EH (cell line): Measurements from ENCODE around the gene PRDM15.

ENCODE experiments used
- DNase-seq: peaks from one replicate; pipeline ENCODE4 v3.0.0-alpha.2; 2015; ENCODE audit warnings: low read depth

PRDM15 gene

DNA sequence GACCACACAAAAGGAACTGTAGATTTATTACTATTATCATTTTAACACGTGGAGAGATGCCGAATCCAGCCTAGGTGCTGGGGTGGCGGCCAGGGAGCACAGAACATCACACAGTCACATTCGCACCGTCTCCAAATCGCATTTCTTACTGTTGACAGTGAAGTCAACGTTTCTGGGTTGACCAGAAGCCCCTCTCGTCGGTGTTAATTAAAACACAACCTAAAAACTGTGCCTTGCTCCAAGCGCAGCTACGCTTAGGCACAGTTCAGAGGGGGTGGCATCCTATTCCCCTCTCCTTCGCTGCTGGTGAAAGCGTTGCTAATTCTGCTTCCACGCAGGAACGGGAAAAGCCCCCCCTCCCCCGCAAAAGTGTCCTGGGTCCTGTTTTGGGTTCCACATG lies 116.4 kb downstream of the PRDM15 start:
- no peak for DNase-seq

DNA sequence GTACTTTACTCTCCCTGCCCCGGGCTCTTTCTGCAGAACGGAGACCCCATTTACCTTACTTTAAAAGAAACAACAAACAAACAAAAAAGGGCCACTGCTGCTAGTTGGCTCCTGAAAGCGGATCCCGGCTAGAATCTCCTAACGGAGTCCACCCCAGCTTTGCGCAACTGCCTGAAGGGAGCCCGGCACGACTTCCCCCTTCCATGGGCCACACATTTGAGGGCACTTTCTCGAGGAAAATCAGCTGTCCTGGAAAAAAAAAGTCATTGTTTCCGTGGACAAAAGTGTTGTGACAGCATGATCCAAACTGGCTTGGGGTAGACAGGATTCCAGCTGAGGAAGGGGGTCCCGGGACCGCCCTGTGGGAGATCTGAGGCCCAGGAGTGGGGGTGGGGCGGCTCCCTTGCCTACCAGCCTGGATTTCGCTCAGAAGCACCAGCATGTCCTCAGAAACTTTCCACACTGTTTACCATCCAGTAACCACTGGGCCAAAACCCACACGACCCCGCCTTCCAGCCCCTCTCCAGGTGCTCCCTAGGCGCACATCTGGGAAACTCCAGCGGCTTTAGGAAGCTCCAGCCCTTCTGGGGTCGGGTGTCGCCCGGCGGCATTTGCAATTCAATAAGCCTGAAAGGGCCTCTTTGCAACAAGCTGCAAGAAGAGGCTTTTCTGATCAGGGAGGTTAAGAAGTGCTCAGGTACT lies 117.1 kb downstream of the PRDM15 start:
- DNase-seq, result no peak

DNA sequence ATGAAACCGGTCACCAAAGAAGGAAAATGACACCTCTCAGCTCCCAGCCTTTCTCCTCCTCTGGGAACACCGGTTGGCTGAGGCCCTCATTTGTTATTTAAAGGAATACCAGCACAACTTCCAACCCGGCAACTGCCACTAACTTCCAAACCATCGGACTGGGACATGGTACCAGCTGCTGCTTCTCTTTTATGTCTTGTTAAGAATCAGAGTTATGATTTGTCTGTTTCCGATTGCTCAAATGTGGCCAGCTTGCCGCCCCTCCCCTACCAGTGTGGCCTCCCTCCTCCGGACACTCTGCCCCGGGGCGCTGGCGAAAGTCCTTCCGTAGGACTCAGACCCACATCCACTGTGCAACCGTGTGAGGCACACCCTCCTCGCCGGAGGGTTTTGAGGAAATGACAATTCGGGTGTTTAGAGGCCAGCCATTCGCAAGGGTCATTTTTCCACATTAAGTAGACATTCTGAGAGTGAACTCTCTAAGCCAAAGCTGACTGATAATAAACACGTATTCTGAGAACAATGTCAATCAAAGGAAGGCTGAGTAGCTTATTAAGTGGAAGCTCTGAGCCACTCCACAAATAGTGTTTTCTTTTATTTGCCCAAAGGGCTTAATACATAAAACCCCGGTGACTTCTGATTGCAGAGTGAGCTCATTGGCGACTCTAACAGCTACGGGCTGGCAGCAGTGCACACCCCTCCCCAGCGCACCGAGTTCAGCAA lies 117.8 kb downstream of the PRDM15 start:
- peak; percentile 90 for DNase-seq

DNA sequence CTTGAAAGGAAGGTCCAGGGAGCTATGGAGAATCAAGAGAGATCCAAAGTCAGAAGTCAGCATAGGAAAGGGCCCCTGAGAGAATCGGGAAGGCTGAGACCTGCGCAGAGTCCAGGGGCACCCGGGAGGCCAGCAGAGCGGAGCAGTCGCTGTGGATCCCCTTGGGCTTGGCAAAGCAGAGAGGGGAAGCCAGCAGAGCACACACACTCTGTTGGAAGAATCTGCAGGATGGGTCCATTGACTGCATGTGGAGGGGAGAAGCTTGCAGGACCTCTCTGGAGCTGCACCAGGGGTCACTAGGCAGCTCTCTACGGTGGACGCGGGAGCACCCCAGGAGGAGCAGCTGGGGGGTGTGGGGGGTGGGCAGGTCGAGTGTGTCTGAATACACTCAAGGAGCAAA lies 118.7 kb downstream of the PRDM15 start:
- DNase-seq, result no peak

DNA sequence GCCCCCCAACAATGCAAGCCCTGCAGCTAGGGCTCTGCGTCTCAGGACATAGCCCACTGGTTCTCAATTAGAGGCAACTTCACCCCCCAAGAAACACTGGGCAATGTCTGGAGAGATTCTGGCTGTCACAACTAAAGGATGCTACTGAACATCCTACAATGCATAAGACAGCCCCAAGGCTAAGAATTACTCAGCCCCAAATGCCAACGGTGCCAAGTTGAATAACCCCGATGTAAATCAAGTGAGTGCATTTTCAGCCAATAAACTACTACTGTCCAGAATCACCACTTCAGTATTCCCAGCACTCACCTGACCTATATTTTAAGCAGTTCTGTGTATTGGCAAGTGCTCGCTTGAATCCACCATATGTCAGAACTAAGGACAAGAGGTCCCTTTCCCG lies 119.2 kb downstream of the PRDM15 start:
- peak; percentile 16 for DNase-seq

DNA sequence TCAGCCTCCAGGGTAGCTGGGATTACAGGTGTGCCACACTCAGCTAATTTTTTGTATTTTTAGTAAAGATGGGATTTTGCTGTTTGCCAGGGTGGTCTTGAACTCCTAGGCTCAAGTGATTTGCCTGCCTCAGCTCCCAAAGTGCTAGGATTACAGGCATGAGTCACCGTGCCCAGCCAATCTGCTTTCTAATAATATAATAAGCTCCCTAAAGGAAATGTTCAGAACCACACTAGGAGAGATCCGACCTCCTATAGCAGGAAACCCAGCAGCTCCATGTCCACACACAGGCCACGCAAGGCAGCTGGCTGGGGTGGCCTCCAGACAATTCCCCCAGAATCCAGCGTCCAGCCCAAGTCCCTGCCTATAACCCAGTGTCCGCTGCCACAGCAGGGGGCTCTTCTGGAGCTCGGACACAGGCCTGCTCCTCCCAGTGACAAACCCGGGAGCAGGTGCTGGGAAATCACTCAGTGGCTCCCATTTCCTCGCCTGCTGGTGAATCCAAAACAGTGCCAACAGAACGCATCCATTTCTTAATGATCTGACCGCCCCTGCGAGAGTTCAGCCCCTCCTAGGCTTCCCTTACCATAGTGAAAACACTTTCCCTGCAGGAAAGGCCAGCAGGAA lies 119.8 kb downstream of the PRDM15 start:
- DNase-seq, result peak; percentile 48

DNA sequence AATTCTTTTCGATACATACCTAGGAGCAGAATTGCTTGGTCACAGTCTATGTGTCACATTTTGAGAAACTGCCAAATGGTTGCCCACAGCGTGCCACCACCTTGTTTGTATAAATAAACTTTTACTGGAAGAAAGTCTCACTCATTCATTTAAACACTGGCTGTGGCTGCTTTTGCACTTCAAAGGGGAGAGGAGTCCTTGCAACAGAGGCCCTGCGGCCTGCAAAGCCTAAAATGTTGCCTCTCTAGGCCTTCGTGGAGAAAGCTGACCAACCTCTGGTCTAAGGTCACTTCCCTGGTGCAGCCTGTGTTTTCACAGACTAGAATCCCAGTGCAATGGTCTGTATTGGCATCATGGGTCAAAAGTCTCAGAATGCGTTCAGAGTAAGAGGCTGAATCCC lies 120.6 kb downstream of the PRDM15 start:
- DNase-seq, result peak; percentile 35

DNA sequence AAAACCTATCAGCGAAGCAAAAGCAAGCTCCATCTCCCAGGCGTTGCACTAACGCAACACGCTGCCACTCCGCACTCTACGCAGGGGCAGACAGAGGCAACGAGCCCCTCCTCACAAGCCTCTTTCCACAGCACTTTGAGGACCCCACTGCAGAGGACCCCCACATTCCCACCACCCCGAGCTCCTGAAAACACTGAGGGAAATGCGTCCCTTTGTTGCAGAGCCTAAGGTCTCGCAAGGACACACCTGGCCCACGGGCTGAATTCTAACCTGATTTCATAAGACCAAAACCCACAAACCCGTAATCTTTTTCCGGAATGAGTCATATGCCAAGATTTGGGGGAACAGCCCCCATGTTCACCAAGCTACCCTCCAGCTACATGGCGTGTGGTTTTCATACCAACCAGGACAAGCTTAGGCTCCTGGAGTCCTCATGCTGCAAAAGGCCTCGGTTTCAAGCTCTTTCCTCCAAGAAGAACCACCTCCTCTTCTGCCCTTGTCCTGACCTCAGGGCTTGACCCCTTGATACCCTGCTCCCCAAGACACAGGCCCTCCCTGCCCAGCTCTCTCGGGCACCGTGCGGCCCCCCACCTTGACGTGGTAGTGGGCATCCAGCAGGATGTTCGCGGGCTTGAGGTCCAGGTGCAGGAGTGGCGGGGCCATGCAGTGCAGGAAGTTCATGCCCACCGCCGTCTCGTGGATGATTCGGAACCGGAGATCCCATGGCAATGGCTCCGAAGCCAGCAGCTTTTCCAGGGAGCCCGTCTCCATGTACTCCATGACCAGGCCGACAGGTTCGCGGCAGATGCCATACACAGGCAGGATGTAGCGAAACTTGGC lies 123.0 kb downstream of the PRDM15 start:
- DNase-seq, result no peak

DNA sequence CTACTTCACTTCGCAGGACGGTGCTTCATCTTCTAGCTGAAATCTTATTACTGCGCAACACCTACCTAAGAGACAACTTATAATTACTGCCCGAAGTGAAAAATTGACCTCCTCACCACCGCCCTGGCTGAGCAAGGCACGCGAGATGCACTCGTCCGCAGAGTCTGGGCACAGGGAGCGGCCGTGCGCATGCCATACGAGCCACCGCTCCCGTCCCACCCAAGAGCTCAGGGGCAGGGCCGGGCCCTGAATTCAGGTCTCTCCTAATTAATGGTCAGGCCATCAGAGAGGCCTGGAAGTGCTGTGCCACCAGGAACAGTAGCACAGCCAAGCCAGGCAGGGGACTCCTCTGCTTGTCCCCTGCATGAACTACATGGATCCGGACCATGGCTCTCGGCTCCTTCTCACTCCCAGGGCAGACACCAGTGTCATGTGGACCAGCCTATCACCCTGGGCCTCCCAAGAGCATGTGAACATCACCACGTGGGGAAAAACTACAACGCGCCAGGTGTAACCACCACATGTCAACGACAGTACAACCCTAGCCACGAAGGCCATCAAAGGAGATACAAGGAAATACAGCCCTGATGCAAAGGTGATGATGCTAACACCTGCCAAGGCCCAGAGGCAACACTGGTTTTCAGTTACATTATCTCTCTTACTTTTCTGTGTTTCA lies 123.7 kb downstream of the PRDM15 start:
- DNase-seq, result no peak

DNA sequence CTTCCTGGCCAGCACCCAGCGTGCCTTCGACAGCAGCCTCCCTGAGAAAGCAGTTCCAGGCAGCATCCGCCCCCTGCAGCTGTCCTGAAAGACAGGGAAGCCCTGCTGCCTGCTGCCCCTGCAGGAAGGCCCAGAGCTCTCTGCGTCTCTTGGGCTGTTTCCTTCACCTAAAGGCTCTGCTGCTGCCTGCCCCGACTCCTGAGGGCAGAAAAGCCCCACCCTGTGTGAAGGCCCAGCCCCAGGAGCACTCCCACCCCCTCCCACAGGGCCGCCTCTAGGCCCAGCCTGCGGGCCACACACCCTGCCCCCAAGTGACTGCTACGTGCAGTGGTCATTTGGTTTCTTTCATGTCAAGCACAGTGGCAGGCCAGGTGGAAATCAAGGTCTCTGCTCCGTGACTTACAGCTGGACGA lies 124.7 kb downstream of the PRDM15 start:
- no peak for DNase-seq

DNA sequence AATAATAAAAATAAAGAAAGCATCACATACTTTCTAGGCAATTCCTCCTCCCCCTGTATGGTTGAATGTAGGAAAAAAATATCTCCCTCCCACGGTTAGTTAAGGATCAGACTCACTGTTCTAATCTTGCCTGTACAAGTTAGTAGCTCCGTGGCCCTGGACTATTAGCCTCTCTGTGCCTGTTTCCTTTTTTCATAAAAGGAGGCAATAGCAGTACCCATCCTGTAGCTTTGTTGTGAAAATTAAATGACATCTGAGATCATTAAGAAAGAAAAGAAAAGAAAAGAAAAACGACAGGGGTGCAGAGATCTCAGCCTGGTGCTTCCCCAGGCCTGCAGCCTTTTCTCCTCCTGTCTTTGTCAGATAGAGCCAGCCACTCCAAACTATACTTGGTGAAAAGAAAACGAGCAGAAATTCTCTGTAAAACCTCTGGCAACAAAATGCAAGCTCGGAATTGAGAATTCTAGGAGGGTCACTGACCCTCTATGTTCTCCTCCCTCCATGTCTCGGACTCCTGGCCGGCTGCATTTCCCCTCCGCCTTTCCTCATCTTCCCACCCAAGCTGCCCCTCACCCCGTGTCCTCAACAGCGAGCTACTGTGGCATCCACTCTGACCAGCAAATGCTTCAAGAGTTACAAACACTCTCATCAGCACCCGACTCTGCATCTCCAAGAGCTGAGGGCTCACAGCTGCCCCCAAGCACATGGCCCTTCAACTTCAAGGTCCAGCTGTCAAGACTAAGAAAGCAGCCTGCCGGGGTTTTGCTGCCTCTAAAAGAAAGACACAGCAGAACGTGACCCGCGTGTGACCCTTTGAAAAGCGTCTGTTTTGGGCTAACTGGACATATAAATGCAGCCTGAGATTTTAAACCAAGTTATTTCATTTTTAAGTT lies 125.9 kb downstream of the PRDM15 start:
- no peak for DNase-seq

DNA sequence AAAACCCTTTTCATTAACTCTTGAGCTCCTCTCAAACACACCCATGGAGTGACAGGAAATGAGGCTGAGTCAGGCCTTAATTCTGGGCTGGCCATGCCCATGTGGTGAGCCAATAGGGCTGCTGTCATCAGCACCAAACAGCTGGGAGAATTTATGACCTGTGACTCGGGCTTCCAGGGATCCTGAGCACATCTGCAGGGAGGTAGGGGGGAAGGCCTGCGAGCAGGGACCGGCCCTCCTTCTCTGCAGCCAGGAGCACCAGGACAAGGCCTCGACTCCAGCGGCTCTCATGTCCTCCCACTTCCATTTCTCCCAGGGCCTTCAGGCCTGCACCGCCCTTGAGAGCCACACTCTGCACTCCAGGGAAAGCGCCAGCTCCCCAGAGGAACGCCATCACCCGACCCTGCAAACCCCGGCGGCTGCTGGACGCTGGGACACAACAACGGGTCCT lies 126.9 kb downstream of the PRDM15 start:
- DNase-seq, result peak; percentile 90

DNA sequence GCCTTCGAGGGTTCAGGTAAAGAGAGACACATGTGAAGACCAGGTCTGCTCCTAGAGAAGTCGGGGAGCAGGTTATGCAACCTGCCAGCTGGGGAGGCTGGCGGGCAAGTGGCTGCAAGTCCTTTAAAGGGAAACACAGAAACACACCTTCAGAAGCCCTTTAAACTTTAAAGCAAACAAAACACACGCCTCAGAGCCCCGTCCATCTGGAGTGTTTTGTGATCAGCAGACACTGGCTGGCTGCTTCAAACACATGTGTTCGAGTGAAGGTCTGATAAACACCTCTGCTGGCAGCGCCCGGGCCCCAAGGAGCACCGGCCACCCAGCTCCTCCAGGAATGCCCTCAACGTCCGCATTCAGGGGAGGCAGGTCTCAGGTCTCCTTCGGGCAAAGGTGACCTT lies 127.5 kb downstream of the PRDM15 start:
- peak; percentile 7 for DNase-seq

DNA sequence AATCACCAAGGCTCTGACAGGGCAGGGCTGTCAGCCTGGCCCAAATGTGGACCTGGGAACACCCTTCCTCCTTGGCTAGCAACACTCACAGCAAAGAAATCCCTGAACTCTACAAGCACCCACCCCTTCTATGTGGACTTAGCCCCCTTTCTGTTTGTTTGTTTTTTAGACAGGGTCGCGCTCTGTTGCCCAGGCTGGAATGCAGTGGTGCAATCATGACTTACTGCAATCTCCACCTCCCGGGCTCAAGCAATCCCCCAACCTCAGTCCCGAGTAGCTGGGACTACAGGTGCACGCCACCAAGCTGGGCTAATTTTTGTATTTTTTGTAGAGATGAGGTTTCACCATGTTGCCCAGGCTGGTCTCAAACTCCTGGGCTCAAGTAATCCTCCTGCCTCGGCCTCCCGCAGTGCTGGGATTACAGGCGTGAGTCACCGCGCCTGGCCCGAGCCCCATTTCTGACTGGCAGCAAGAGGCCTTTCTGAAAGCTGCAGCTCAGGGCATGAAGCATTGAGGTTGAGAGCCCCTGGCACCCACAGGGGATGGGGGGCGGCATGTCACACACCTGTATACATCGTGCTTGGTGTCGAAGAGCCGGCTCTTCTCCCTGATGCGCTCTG lies 128.5 kb downstream of the PRDM15 start:
- peak; percentile 38 for DNase-seq

DNA sequence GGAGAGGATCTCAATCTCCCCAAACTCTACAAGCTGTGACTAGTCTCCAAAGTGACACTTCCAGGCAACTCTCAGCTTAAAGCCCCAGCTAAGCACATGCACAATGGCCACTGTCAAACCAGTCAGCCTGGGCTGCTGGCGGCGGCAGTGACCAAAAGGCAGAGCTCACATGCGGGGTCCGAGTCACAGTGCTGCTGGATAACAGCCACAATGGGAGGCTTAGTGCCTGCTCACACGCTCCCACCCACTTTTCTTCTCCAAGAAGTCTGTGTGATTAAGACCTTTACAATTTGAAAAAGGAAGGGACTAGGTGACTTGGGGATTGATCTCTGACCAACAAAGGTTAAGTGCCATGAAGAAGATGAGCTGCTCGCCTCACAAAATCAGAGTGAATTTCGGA lies 129.1 kb downstream of the PRDM15 start:
- peak; percentile 49 for DNase-seq

DNA sequence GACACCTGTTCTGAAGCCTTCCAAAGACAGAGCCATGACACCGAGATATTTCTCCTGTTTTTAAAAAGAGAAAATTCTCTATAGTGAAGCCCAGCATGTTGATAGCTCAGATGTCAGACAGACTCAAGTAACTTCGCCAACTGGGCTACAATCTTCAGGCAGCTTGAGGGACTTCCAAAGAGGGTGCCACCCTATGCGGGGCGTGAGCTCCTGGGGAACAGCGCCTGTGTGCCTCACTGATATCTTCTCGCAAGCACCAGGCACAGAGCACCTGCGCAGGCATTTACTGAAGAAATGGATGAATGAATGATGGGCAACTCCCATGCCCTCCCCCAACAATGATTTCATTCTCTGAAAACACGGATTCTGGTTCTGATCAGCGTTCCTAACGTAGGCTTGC lies 129.9 kb downstream of the PRDM15 start:
- no peak for DNase-seq
